Activated CD4-positive, alpha-beta T cell treated with anti-CD3 and anti-CD28 coated beads, Interleukin-2, amount 50 U/mL, for 16 hours (primary cell): ENCODE data around the gene MKI67.
A peak's percentile ranks its signal among the peaks of the same experiment; 100 is the strongest.

ENCODE experiments used
- DNase-seq: peaks from one replicate; pipeline ENCODE4 v3.0.0-alpha.2; 2020

Gene MKI67

DNA sequence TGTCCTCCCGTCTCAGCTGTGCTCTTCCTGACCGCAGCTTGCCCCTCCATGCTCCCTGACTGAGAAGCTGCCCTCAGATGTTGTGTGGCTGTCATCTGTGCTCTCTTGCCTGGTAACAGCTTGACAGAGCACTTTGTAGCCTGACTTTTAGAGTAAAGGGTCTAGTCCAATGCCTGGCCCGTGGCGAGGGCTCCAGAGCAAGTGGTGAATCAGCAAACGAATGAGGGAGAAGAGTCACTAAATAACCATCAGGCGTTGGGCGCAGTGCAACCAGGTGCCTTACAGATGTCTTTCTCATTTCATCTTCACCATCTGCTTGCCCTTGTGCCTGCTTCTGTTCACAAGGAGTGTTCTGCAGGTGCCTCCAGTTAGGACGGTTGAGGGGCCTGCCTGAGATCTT is 45.6 kb downstream of the MKI67 start:
- DNase-seq: no peak

DNA sequence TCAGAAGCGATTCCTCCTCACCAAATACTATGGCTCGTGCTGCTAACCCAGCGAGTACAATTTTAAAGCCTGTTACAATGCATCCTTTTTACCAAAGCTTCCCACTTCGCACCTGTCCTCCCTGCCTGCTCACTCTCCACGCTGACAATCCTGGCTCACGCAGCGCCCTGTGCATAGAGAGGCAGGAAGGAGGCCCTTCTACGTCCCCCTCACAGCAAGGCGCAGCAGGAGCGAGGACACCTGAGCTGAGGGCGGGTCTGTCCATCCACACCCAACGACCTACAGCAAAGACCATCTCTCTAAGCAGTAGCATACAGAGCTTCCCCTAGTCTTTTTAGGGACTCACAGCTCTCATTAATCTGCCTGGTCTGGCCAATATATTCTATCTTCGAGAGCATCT is 46.0 kb downstream of the MKI67 start:
- DNase-seq: no peak

DNA sequence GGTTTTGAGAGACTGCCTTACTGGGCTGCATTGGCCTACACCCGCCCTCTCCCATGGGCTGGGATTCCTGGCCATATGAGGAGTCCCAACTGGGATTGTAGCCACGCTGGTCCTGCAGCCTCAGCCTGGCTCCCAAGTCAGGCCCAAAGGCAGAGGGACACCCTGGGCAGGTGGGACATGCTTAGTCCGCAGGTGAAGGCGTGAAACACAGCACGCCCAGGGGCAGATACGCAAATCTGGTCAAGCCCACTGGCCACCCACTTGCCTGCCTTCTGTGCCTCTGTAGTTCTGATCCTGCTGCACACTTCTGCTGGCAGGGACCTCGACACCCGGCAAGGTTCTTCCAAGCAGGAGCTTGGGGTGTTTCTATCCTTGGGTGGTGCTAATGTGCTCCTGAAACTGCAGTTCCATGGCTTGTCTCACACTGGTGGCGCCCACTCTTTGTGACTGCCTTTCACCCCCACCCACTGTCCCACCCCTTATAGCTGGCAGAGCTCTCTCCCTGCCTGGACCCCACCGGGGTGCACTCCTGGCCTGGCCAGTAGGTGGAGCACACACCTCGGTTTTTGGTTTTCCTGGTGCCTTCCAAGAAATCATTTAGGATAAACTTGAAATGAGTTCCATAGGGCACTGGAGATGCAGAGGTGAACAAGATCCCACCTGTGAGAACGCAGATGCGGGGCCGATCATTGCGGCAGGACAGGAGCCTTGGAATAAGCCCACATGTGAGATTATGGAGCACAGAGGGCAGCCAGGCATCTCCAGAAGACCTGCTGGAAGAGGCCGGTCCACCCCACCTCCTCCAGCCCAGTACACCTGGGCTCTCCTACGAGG is 47.9 kb downstream of the MKI67 start:
- peak; percentile 28 for DNase-seq

DNA sequence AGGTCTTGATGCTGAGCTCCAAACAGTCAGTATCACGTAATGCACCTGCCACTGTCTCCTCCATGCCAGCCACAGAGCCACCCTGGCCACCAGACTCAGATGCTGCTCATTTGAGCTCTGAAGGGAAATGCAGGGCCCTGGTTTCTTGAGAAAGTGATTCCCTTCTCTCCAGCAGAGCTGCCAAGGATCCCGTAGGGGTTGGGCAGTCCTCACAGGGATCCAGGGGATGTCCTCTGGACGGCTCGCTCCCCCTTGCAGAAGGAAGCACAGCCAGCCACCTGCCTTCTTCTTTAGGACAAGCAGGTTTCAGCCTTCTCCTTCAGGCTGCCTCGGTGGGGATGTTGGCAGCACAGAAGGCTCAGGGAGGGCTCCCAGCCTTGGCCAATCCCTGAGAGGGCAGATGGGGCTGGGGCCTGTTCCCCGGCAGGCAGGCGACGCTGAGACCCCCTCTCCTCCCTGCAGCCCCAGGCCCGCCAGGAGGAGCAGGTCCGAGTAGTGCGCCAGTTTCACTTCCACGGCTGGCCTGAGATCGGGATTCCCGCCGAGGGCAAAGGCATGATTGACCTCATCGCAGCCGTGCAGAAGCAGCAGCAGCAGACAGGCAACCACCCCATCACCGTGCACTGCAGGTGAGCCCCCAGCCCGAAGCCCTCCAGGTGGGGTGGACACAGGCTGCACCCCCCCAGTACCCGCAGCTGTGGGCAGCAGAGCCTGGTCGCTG is 48.9 kb downstream of the MKI67 start:
- no peak for DNase-seq

DNA sequence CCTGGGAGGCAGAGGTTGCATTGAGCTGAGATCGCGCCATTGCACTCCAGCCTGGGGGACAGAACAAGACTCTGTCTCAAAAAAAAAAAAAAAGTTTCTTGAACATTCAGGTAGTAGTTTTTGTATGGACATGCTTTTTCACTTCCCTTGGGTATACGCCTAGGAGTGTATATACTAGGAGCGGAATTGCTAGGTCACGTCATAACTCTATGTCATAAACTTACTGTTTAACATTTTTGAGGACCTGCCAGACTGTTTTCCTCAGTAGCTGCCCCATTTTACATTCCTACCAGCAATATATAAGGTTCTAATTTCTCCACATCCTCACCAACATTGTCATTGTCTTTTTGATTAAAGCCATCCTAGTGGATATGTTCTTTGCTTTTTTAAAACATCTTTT is 51.6 kb downstream of the MKI67 start:
- DNase-seq: no peak

DNA sequence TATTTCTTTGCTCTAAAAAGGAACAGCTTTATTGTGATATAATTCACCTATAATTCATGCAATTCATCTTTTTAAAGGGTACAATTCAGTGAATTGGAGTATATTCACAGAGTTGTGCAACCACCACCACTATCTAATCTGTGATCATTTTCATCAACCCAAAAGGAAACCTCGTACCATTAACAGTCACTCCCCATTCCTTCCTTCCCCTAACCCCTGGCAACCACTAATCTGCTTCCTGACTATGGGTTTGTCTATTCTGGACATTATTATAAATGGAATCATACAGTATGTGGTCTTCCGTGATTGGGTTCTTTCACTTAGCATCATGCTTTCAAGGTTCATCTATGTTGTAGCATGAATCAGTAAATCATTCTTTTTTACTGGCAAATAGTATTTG is 52.3 kb downstream of the MKI67 start:
- no peak for DNase-seq

DNA sequence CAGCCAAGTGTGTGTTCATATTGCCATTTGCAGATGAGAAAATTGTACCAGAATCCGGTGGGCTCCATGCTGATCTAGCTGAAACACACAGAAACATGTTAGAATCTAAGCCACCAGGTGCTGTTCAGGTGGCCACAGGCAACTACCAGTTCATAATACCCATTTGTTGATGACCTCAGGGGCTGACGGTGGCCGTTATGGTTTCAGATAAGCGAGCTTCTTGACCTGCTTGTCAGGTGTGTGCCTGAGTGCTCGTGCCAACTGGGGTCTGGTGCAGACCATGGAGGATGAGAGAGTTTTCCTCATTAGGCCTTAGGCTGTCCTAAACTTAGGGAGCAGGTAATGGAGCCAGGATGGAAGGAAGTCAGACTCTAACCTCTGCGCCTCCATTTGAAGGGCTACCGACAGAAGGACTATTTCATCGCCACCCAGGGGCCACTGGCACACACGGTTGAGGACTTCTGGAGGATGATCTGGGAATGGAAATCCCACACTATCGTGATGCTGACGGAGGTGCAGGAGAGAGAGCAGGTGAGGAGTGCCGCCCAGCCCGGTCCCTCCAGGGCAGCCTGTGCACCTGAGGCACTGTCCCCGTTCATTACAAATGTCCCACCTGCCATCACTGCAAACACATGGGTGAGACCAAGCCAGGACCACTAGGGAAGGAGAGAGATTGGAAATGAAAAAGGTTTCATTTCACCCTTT is 53.1 kb downstream of the MKI67 start:
- DNase-seq: no peak

DNA sequence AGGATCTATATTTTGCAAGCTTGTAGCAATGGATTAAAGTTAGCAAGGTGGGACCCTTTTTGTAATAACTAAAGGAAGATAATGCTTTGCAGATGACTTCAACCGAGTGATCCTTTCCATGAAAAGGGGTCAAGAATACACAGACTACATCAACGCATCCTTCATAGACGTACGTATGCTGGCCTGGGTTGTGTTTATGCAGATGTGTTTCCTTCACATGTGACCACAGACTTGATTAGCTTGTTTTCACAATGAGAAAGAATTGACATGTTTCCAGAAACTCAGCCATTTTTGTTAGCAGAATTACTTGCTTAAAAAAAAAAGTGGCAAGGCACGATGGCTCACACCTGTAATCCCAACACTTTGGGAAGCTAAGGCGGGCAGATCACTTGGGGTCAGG is 54.2 kb downstream of the MKI67 start:
- DNase-seq: no peak

DNA sequence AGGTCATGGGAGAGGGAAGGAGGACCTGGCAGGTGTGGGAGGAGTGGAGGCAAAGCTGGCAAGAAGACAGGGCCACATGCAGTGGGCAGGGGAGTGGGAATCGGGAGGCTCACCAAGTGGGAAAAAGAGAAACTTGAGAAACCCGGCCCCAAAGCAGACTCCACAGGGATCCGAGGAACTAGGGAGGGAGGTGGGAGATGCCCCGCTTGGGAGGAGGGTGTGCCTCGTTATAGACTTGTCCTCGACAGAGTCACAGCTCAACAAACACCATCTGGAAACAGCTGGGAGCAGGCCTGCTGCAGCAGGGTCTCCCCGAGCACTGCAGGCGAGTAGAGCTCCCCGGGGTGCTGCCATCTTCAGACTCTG is 54.8 kb downstream of the MKI67 start:
- no peak for DNase-seq

DNA sequence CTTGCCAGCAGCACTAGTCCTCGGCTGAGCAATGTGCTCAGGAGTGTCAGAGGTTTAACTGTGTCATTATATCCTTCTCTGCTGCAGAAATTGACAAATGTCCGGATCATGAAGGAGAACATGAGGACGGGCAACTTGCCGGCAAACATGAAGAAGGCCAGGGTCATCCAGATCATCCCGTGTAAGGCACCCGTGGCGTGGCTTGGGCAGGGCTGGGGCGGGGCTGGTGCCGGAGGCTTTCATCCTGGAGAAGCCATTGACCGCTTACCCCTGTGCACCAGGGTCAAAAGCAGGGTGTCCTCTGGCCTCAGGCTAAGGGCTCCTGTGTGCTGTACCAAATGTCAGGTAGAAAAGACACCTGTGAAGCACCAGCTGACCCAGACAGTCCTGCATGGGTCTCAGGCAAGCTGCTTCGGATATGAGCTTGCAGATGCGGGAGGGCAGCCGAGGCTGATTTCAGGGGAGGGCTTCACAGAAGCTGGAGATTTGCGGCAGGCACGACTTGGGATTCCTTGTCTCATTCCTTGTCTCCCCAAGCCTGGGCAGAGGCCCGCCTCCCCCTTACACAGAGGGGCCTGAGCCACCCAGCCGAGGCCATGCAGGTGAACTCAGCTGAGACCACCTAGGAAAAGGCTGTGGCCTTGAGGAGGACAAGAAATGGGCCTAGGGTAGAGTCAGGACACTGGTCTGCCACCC is 55.4 kb downstream of the MKI67 start:
- no peak for DNase-seq

DNA sequence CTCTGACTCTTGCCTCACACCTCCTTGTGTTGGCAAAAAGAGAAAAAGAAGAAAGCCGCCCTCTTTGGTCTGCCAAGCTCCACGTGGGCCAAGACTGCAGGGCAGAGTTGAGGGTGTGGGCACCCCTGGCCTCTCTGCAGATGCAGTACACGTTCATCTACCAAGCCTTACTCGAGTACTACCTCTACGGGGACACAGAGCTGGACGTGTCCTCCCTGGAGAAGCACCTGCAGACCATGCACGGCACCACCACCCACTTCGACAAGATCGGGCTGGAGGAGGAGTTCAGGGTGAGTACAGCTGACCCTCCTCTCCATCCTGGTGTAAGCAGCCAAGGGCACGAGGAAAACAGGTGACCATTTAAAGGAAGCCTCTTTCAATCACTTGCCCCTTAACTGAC is 56.1 kb downstream of the MKI67 start:
- no peak for DNase-seq

DNA sequence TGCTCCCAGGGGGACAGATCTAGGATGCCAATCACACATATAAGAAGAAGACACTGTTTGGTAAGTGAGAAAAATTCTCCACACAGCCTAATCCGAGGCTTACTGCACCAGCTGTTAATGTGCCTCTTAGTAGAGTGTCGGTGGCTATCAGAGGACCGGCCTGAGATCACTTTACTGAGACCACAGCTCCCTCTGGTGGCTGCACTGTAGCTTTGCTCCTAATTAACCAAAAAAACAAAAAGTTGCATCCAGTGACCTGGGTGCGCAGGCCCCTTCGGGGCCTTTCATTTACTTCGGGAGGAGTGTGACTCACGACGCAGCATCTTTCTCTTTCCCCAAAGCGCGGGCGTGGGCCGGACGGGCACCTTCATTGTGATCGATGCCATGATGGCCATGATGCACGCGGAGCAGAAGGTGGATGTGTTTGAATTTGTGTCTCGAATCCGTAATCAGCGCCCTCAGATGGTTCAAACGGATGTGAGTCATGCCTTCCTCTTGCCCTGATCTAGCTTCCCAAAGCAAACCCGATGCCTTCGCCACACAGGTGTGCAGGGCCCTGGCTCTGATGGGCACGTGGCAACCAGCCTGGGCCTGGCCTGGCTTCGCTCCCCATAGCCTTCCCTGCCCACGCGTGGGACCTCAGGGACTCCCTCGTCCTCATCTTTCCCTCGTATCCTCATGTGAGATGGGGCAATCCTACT is 56.7 kb downstream of the MKI67 start:
- DNase-seq: peak; percentile 78

DNA sequence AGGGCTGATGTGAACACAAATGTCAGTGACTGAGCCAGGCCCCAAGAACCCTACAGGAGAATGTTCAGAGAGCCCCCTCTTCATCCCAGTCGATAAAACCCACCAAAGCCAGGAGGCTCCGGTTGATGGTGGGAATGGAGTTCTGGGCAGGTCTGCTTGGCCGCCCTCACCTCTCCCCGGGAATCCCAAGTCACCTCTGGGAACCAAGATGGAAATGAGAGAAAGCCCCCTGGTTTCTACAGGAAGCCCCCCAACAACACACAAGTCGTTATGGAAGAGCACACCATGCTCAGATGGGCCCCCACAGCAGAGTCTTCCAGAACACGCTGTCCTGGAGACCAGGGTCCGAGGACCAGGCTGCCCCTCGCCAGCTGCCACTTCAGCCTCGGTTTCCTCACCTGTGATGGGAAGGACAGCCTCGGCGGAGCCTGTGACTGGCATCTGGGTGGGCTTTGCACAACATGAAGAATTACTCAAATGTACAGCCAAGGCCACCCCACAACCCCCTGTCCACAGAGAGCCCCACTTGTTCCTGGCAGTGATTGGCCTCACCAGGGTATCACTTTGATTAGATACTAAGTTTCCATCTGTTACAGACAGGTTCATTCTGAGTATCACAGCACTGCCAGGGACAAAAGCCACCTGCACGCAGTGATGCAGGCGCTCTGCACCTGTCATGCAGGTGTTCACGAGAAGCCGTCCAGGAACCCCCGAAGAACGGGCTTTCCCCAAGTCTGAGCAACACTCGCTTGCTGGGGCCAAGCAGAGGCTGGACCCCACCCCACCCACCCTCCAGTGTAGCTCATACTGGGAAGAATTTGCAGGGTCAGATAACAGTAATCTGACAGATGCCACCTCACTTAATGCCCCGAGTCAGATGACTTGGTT is 57.6 kb downstream of the MKI67 start:
- DNase-seq: no peak

DNA sequence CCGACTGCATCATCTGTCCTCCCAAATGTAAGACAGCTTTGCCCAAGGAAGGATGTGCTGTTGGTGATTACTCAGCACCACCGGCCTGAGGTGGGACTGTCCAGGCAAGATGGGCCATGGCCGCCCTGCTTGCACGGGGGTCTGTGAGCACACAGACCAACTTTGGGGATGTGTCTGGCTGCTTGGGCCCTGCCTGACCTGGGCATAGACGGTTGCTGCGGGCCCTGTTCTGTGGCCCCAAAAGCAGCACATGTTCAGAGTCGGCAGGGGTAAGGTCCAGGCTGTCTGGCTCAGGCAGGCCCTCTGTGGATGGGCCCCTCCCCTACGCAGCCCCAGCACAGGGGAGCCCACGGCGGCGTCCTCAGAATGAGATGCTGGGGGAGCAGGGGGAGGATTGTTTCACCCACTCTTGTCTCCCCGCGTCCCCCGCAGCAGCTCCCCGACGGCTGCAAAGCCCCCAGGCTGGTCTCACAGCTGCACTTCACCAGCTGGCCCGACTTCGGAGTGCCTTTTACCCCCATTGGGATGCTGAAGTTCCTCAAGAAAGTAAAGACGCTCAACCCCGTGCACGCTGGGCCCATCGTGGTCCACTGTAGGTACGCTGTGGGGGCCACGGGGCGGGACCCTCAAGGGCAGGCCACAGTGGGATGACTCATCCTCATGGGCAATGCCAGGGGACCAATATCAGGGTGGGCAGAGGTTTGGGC is 58.4 kb downstream of the MKI67 start:
- DNase-seq: no peak

DNA sequence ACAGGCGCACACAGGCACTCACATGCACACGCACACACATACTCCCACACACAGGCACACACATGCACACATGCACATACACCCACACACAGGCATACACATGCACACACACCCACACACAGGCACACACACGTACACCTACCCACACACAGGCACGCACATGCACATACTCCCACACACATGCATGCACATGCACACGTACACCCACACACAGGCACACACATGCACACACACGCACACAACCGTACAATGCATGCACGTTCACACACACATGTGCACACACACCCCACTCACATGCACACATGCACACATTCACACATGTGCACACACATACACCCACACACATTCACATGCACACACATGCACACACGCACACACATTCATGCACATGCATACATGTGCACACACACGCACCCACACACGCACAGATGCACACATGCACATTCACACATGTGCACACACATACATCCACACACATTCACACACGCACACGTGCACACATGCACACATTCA is 59.3 kb downstream of the MKI67 start:
- no peak for DNase-seq

DNA sequence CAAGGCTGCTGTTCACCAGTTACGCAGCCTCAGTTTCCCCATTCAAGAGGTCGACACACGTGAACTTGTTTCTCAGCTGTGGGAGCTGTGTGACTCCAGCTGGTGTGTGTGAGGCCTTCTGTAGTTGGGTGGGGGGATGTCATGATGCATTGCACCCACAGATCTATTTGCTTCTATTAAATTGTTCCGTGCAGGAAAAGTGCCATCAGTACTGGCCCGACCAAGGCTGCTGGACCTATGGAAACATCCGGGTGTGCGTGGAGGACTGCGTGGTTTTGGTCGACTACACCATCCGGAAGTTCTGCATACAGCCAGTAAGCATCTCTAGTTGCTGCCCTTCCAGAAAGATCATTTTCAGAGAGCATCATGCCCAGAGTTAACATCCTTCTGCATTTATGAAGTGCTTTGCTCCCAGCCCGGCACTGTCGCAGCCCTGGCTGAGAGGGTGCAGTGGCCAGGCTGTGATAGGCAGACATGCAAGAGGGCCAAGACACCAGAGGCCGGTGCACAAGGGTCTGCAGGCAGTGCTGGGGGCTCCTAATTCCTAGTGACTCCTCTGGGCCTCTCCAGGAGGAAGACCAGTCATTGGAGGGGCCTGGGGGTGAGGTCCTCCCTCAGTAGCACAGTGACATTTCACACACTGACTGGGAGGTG is 60.2 kb downstream of the MKI67 start:
- no peak for DNase-seq

DNA sequence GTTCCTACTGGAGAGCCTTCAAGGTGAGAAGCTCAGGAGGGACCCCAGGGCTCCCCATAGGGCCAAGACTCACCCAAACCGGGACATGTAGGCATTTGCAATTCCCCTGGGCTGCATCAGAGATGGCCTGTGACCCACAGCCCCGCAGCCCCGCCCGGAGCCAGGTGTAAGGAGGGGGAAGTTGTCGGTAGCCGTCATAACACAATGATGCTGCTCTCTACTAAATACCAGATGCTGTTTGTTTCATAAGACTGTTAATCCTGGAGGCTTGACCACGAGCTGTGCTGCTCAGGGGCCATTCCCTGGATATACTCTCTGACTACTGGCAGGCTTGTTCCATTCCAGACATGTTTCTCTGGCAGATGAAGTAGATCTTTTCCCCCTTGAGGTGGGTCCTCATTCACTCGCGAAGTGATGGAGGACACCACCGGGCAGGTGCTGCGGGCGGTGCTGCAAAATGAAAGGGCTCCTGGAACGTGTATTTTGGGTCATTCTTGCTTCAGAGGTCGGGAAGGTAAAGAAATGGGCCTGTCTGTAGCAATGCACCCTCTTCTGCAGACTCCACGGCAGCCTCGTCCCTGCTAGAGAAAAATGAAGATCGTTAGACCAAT is 61.1 kb downstream of the MKI67 start:
- DNase-seq: no peak

DNA sequence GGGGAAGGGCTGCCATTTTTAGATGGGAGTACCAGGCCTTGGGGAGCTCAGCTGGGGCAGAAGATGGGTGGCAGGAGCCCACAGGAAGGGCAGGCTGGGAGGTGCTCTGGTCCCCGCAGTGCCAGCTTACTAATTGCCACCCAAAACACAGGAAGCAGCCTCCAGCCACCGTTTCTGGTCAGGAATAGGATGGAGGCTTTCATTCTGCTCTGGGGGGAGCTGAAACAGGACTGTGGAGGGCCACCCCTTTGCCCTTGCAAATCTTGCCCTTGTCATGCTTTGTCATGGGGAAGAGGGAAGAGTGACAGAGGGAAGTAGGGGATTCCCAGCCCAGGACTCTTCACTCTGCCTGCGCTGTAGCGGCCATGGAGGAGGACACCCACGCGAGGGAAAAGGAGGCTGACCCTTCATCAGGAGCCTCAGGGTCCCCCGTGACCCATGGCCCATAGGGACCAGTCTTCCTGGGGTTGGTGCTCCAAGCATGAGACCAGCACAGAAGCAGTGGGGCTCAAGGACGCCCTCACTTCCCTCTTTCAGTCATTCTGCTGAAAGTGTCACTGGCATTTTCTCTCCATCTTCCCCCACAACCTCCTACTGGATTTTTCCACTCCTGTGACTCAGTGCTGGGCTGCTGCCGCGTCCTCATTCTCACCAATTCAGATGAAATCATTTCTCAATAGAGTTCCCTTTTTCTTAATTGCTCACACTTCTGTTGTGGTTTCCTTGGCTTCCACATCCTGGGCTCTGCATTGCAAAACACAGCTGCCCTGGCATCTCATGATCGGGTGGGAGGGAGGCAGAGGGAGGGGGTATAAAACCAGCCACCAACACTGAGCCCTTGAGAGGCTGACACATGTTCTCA is 61.9 kb downstream of the MKI67 start:
- peak; percentile 91 for DNase-seq

DNA sequence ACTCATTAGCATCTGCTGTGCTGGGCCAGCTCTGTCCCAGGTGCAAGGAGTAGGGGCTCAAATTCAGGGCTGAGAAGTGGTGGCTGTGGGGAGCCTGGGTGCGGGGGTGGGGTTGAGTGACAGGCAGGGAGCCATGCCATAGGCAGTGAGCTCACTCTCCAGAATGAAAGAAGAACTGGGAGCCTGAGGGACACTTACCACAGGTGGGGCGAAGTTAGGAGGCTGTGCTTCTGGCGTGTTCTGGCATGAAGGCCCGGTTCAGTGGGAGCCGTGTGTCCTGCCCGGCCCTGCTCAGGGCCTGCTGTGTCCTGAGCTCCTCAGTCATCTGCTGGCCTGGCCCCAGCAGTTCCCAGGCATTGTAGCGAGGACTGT is 62.5 kb downstream of the MKI67 start:
- DNase-seq: no peak
